Stimulated activated naive CD8-positive, alpha-beta T cell treated with anti-CD3 and anti-CD28 coated beads, Interleukin-15, Interleukin-2, amounts not matched to agents 100 U/mL and 50 U/mL, for 24 hours (primary cell): Measurements from ENCODE around the gene CNFN.
A peak's percentile ranks its signal among the peaks of the same experiment; 100 is the strongest.

ENCODE experiments used
- ATAC-seq: fragments of 150-1000 bp; cut with Tn5 transposase; one replicate; pipeline ENCODE4 v1.10.0; 2021
- DNase-seq: peaks from one replicate; pipeline ENCODE4 v3.0.0; 2021

The CNFN gene

DNA sequence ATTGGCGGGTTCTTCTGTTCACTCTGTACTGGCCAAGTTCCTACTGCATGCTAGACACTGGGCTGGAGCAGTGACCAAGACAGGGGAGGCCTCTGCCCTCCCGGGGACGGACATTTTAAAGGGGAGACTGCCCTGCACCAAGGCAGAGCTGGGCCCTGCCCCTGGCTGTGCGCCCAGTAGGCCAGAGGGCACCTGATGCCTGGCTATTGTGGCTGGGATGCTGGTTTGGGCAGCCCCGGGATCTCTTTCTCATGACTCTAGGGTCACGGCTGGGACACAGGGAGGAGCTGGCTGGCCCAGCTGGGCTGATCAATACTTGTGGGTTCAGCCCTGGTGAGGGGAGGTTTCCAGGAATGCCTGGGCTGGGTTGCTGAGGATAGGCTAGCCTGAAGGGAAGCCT, 19.4 kb upstream of the CNFN start:
- ATAC-seq (no peak), DNase-seq (no peak)

DNA sequence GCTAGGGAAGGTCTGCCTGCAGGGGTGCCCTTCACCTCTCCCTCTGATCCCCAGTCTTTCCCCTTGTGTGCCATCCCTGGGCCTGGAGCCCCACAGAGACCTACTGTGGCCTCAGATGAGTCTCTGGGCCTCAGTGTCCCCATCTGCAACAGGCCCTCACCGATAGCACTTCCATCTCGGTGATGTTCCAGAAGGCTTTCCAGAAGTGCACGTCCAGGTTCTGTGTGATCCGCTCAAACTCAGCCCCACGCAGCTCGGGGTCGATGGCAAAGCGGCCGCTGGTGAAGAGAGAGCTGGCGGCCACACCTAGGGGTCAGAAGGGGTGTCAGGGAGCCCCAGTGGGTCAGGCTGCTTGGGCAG, 17.7 kb upstream of the CNFN start:
- ATAC-seq: no peak
- DNase-seq: no peak

DNA sequence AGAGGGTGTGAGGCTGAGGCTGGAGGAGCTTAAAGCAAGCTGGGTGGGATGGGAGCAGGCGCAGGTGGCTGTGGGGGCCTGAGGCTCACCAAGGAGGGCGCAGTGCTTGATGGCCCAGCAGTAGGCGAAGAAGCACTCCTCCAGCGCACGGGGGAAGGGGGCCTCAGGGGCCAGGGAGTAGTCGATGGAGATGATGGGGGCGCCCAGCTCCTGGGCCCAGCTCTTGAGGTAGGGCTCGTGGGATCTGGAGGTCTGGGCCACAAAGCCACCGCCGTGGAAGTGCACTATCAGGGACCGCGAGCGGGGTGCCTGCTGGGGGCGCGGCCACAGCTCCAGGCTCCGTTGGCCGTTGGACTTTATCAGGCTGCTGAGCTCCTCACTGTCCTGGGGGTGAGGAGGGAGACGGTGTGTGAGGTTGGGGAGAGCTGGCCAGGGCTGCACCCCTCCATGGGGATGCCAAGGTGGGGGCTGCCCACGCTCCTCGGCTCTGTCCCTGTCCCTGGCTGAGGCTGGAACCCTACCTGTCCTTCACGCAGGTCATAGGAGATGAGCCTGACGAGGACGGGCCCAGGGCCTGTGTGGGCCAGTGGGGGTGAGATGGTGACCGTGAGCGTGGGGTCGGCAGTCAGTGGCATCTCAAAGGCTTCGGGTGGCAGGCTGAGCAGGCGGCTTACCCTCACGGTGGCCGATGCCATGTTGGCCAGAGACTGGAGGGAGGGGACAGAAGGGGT, 17.2 kb upstream of the CNFN start:
- ATAC-seq (no peak), DNase-seq (no peak)

DNA sequence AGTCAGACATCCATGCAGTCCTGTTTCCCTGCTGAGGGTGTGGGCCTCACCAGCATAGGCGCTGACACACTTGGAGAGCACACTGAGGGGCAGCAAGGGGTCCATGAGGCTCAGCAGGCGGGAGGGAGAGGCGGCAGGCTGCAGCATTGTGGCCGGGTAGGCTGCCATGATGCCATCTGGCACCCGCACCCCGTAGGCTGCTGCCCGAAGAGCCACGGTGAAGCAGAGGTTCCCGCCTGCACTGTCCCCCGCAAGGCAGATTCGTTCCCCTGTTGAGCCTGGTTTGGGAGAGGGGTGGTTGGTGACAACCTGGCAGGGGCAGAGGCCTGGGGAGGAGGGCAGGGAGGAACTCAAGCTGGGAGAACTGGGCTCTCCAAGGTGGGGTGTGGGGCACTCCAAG, 16.0 kb upstream of the CNFN start:
- ATAC-seq (no peak), DNase-seq (no peak)

DNA sequence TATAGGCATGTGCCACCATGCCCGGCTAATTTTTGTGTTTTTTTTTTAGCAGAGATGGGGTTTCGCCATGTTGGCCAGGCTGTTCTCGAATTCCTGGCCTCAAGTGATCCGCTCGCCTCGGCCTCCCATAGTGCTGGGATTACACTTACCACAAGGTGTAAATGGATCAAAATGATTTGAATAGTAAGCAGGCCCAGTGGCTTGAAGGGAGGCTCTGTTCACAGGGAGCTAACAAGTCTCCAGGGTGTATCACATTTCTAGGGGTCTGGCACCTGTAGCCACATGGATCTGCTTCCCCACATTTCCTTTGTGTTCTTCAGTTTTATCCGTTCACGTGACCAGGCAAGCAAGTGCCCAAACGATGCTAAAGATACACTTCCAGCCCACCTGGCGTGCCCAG, 13.5 kb upstream of the CNFN start:
- DNase-seq (no peak), ATAC-seq (no peak)

DNA sequence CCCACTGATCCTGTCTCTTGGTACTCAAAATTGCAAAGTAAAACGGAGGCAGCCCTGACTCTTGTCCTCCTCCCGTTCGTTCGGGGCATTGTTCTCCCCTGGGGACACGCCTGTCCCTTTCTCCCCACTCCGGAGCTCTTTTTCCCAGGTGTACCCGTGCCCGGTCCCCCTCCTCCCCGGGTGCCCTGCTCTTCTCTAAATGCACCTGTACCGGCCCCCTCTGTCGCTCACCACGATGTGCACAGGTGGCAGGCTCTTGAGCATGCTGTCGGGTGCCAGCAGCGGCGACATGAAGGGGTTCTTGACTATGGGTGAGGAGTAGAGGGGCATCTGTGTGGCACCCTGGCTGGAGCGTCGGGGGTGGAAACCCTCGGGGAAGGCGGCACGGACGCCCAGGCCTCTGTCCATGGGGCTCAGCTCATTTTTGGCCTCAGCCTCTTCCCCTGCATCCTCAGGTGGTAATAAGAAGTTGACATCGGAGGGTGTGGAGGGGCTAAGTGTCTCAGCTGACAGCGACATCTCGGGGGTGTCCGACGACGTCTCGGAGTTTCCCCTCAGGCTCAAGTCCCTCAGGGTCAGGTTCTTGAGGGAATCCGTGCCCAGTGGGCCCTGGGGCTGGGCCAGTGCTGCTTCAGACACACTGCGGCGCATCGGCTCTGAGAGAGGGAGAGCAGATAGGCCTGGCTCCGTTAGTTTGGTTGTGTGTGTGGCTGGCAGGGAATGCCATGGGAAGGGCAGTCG, 12.4 kb upstream of the CNFN start:
- DNase-seq: no peak
- no peak for ATAC-seq

DNA sequence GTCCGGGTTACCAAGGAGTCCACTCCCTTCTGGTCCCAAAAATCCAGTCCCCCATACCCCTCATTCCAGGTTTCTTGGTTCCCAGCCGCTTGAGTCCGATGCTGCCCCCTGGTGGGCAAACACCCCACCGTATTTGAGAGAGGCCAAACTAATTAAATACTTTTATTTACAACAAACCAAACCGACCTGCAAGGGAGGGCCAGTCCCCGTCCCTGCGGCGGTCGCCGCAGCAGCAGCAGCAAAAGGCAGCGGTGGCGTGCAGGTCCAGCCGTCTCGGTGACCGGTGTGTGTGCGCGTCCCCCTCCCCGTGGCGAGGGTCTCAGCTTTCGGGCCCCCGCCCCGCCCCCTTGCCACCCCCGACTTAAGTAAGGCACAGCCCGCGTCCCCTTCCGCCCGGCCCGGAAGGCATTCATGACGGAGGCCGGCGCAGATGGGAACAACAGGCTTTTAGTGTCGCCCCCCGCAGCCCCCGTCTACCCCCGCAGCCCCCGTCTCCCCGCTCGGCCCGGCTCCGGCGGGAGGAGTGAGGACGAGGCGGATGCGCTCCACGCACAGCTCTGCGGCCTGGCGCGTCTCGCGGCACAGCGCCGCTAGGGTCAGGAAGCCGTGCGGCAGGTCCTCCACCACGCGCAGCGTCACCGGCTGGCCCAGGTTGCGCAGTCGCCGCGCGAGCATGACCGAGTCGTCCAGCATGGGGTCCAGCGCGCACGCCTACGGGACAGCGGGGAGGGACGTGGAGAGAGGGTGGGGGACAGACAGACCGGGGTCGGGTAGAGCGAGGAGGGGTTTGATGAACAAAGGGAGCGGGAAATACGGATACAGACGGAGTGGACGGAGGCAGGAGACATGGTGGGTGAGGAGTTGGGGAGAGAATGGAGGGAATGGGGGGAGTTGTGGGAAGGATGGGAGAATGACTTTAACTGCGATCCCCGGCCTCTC, 11.5 kb upstream of the CNFN start:
- peak; percentile 39 for ATAC-seq

DNA sequence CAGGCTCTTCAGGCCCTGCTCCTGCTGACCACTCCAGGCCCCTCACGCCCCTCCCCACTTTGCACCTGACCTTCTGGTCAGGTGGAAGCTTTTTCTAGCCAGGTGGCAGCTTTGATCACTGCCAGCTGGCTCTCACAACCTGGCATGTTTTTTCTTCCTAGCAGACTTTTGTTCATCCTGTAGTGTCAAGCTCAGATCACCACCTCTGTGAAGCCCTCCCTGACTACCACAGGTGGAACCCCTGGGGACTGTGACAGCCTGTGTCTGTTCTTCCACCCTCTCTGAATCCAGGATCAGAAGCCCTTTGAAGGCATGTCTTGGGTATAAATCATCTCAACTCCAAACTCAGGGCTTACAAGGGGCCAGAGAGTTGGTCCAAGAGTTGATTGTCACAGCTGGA, 10.3 kb upstream of the CNFN start:
- no peak for DNase-seq
- no peak for ATAC-seq

More for the DNA sequence above, 11.5 kb upstream of the CNFN start:
- peak; percentile 87 for DNase-seq

DNA sequence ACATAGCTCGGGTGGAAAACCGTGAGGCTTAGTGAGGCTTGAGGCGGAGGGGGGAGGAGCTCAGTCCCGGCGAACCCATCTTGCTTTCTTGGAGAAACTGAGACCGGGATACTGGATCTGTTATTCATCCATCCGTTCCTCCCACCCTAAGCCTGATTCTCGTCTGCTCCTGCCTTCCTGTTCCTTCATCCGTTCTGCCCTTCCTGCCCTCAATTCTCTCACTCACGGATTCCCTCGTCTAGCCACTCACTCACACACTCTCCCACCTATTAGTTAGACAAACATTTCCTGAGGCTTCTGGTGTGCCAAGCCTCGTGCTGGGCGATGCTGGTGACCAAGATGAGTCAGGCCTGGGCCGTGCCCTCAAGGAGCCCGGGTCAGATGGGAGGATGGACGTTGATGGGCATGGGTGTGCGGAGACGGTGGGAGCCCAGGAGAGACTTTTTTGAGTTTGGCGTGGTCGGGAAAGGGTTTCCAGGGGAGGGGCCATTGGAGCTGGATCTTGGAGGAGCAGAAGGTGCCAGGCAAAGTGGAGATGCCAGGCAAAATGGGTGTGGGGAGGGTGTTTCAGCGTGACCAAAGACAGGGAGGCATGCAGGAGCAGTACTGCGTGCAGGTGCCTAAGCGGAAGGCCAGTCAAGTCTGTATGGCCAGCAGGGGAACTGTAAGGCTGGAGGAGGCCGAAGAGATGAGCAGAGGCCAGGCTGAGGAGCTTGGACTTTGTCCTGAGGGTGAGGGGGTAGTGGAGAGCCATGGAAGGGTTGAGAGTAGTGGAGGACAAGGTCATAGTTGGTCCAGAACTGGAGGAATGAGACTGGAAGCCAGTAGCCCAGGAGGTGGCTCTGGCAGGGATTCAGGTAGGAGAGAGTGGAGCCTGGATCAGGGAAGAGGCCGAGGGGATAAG, 7.4 kb upstream of the CNFN start:
- peak; percentile 26 for DNase-seq
- no peak for ATAC-seq

DNA sequence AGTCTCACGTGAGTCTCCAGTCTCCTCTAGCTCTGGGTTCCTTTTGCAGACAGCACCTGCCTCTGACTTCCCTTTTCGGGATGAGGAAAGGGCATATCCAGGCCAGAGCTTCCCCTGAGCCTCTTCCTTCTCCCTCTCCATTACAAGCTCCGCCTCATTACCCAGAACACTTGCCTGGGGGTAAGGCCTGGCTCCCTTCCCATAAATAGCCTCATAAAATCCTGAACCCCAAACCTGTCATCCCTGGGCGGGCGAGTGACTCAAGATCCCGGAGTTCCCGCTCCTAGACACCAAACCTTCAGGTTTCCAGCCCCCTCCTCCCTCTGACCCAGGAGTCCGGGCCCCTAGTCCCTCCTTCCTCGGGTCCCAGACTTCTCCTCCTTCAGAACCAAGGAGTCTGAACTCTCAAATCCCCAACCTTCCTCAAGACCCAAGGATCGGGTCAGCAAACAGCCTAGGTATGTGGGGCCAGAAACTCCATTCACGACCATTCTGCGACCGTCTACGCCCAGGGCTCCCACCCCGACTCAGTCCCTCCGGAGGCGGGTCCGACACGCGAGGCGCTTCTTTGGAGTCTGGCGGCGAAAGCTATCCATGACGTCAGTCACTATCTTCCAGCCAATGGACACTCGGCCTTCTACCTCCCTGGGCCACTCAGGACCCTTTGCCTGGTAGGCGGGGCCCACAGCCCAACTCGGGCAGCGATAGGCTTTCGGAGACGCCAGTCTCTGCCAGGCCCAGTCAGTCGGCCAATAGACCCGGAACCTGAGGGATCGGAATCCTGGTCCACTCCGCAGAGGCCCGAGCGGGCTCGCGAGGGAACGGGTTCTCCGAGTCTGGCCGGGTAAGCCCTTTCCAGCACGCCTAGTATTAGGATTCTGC, 6.5 kb upstream of the CNFN start:
- peak; percentile 98 for DNase-seq
- ATAC-seq: peak; percentile 99

DNA sequence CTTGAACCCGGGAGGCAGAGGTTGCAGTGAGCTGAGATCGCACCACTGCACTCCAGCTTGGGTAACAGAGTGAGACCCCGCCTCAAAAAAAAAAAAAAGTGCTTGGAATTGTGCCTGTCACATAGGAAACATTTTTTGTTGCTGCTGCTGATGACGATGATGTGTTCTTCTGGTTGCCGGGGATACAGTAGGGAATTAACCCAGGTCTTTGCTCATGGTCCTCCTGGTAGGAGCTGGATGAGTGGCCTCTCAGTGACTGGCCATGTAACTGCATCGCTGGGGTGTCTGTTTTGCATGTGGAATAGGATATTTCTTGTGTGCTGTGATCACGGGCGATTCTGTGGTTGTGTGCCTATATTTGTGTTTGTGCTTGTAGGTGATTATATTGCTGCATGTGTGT, 4.7 kb upstream of the CNFN start:
- no peak for DNase-seq
- no peak for ATAC-seq

DNA sequence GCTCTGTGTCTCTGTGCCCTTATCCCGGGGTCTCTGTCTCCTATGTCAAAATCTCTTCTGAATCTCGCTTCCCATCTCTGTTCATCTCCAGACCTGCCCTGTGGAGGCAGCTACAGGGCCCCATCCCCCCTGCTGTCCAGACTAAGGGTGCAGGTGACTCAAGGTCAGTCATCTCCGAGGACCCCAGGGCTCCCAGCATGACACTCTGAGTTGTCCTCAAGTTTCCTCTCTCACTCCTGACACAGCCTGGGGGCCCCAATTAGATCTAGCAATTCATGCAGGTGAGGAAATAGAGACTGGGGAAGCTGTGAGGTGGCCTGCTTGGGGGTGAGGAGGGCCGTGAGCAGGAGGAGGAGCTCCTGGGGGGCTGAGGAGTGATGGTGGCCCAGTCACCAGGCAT, 2.1 kb upstream of the CNFN start:
- DNase-seq (no peak), ATAC-seq (no peak)

DNA sequence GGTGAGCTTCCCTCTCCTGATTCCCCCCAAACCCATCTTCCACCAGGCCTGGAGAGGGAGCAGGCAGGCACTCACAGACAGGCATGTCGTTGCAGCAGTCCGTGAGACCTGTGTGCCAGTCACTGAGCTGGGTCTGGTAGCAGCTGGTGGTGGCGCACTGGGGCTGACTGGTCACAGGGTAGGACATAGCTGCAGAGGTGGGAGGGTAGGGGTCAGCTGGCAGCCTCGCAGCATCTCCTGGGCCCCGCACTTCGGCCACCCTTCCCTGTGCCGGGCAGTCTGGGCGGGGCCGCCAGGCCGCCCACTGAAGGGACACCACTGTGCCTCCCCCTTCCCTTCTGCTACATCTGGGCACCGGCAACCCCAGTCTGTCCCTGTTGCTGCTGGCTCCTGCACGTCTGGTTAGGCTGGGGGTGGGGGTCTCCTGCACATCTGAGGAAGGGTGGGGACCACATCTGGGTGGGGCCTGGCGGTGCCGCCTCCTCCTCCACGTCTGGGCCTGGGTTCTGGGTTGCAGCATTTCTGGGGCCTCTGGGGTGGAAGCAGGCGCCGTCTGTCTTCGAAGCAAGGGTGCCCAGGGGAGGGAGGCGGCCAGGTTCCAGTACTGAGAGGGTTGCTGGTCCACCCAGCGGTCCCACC, 1.1 kb downstream of the CNFN start:
- ATAC-seq (no peak), DNase-seq (no peak)

DNA sequence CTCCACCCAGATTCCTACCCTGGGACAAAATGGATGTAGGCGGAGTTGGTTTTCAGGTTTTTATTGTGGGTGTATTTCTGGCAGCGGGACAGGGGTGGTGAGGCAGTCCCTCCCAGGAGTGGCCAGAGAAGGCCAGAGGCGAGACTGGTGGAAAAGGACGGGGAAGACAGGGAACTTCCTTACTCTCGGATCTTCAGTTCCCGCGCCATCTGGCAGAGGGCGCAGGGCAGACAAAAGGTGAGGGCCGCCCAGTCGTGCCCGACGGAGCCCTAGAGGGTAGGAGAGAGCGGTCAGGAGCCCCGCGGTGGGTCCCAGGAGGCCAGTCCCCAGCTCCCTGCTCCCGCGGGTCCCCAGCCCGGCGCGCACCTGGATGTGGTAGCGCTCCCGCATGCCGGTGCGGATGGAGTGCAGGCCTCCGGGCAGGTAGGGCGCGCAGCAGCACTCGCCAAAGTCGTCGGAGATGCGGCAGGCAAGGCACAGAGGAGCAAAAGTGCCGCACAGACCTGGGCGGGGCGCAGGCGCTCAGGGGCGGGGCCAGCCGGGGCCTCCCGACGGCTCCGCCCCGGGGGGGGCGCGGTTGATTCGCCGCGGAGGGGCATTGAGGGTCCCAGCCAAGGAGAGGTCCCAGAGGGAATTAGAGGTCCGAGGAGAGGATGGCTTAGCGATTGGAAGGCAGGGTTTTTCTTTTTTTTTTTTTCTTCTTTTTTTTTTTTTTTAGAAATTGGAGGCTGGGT, 3.0 kb downstream of the CNFN start:
- DNase-seq (peak; percentile 80), ATAC-seq (peak; percentile 86)

DNA sequence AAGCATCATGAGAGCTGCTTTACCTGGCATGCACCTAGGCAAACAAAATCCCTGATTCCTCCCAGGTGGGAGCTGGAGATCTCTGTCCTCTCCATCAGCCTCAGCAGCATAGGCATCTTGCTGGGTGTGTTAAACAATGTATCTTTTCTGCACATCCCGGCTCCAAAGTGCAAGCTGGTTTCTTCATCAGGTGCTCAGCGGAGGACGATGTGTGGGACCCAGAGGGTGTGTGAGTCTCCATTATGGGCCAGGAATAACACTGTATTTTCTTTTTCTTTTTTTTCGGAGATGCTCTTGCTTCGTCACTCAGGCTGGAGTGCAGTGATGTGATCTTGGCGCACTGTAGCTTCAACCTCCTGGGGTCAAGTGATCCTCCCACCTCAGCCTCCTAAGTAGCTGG, 9.9 kb downstream of the CNFN start:
- ATAC-seq: no peak
- DNase-seq: no peak

DNA sequence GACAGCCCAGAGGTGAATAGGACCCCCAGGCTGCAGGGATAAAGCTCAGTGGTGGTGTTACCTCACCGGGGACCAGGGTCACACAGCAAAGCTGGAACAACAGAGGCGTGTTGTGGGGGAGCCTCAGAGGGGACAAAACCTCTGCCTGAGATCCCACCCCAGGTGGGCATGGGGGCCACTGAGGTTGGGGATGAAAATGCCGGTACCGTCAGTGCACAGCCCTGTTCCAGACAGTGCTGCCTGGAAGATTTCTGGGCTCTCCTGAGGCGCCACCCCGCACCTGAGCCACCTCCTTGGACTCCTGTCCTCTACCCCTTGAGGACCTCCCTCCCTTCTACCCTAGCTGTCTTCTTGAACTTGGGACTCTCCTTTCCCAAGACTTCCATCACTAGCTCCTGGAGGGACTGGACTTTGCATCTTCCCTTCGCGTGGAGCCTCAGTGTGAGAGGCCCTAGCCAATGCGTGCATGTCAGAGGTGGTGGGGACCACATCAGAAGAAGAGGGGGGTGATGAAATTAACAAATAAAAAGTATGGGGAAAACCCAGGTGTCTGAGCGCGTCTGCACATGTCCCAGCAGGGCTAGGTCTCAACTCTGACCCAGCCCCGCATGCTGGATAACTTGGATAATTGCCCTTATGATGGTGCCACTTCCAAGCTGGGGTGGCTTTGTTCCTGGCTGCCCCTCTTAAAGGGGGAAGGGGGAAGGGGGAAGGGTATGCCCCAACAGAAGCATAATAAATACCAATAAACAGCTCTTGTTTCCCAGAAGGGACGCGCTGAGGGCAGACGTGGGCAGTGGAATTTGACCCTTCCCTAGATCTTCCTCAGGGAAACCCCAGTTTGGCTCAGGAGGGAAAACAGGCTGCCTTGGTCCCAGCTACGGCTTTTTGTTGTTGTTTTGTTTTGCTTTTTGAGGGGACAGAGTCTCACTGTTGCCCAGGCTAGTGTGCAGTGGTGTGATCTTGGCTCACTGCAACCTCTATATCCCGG, 11.6 kb downstream of the CNFN start:
- DNase-seq (no peak), ATAC-seq (peak; percentile 56)

DNA sequence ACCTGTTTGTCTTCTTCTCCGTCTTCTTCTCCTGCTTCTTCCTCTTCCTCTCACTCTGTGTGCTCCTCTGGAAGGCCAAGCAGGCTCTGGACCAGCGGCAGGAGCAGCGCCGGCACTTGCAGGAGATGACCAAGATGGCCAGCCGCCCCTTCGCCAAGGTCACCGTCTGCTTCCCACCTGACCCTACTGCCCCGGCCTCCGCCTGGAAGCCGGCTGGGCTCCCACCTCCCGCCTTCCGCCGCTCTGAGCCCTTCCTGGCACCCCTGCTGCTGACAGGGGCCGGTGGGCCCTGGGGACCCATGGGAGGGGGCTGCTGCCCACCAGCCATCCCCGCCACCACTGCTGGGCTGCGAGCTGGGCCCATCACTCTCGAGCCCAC, 13.9 kb downstream of the CNFN start:
- DNase-seq (no peak), ATAC-seq (no peak)

DNA sequence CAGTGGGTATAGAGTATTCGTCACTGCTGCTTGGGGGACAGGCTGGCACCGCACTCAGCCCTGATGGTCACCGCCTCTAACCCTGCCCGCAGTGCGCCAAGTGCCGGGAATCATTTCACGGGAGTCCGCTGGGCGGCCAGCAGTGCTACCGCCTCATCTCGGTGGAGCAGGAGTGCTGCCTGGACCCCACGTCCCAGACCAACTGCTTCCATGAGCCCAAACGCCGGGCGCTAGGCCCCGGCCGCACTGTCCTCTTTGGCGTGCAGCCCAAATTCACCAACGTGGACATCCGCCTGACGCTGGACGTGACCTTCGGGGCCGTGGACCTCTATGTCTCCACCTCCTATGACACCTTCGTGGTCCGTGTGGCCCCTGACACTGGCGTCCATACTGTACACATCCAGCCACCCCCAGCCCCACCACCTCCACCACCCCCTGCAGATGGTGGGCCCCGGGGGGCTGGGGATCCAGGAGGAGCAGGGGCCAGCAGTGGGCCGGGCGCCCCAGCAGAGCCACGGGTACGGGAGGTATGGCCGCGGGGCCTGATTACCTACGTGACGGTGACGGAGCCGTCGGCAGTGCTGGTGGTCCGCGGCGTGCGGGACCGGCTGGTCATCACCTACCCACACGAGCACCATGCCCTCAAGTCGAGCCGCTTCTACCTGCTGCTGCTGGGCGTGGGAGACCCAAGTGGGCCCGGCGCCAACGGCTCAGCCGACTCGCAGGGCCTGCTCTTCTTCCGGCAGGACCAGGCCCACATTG, 14.5 kb downstream of the CNFN start:
- ATAC-seq: no peak

More for the DNA sequence above, 14.5 kb downstream of the CNFN start:
- no peak for DNase-seq
